Astrocyte (in vitro differentiated cells and primary cell): ENCODE data around the gene RHNO1. TPM values are rescaled to one million over a fixed set of nuclear protein-coding genes. Genes with fewer than 3 reads are reported as not detected.

ENCODE experiments used
- DNase-seq: peaks from one replicate; pipeline ENCODE4 v3.0.0-alpha.2; 2010; ENCODE audit warnings: low read depth
- FAIRE-seq: peaks from 2 replicates; lab custom pipeline; 2011; peaks lifted over from hg19 to GRCh38; lab: Jason Lieb, UNC
- H2AFZ ChIP-seq: 2 replicates; pipeline ENCODE4 v1.6.0; 2012; ENCODE audit warnings: low read depth, low read length, inconsistent platforms
- H3K27ac ChIP-seq: 2 replicates; pipeline ENCODE4 v1.5.1; 2011; ENCODE audit warnings: low read depth, low read length, inconsistent platforms
- H3K27me3 ChIP-seq: 2 replicates; pipeline ENCODE4 v1.6.0; 2011; ENCODE audit warnings: low read length, inconsistent platforms; ENCODE audit not compliant: insufficient read depth
- H3K36me3 ChIP-seq: 2 replicates; pipeline ENCODE4 v1.5.1; 2011; ENCODE audit warnings: low read length, inconsistent platforms; ENCODE audit not compliant: insufficient read depth
- H3K4me1 ChIP-seq: 2 replicates; pipeline ENCODE4 v1.5.1; 2011; ENCODE audit warnings: low read length, inconsistent platforms; ENCODE audit not compliant: insufficient read depth
- H3K4me2 ChIP-seq: 2 replicates; pipeline ENCODE4 v1.6.0; 2012; ENCODE audit warnings: low read length, inconsistent platforms
- H3K4me3 ChIP-seq: 2 replicates; pipeline ENCODE4 v1.5.1; 2011; ENCODE audit warnings: low read depth, mild to moderate bottlenecking, low read length, inconsistent platforms; ENCODE audit not compliant: insufficient read depth
- H3K79me2 ChIP-seq: 2 replicates; pipeline ENCODE4 v1.6.0; 2012; ENCODE audit warnings: mild to moderate bottlenecking, low read length, inconsistent platforms; ENCODE audit not compliant: insufficient read depth
- H3K9ac ChIP-seq: 2 replicates; pipeline ENCODE4 v1.6.0; 2012; ENCODE audit warnings: mild to moderate bottlenecking, low read length, inconsistent platforms
- H3K9me3 ChIP-seq: 2 replicates; pipeline ENCODE4 v1.5.1; 2012; ENCODE audit warnings: low read depth, mild to moderate bottlenecking, low read length, inconsistent platforms; ENCODE audit not compliant: insufficient read depth
- H4K20me1 ChIP-seq: 2 replicates; pipeline ENCODE4 v1.6.0; 2012; ENCODE audit warnings: low read length, inconsistent platforms; ENCODE audit not compliant: insufficient read depth
- H3K27ac Mint-ChIP-seq: one replicate; pipeline ENCODE4 v1.8.0; 2021; ENCODE audit warnings: mild to moderate bottlenecking, mixed read lengths; ENCODE audit not compliant: unreplicated experiment
- H3K27me3 Mint-ChIP-seq: one replicate; pipeline ENCODE4 v1.8.0; 2021; ENCODE audit warnings: low read depth, mixed read lengths; ENCODE audit not compliant: unreplicated experiment
- H3K36me3 Mint-ChIP-seq: one replicate; pipeline ENCODE4 v1.8.0; 2021; ENCODE audit warnings: low read depth, mixed read lengths; ENCODE audit not compliant: unreplicated experiment
- H3K4me1 Mint-ChIP-seq: one replicate; pipeline ENCODE4 v1.8.0; 2021; ENCODE audit warnings: low read depth, mixed read lengths; ENCODE audit not compliant: unreplicated experiment
- H3K4me3 Mint-ChIP-seq: one replicate; pipeline ENCODE4 v1.8.0; 2021; ENCODE audit warnings: mild to moderate bottlenecking, moderate library complexity, mixed read lengths; ENCODE audit not compliant: unreplicated experiment
- H3K9me3 Mint-ChIP-seq: one replicate; pipeline ENCODE4 v1.8.0; 2021; ENCODE audit warnings: mild to moderate bottlenecking, mixed read lengths; ENCODE audit not compliant: unreplicated experiment
- EZH2 ChIP-seq: IDR thresholded peaks from 2 replicates; pipeline ENCODE4 v1.6.1; 2012; ENCODE audit warnings: mild to moderate bottlenecking, low read length, inconsistent platforms; ENCODE audit not compliant: insufficient read depth
- total RNA-seq: library from RNA; stranded (reverse); gene quantifications from 2 replicates; pipeline ENCODE4 v1.2.1, GENCODE V29; 2021
- TF ChIP-seq, protein P1 (sequence below): IDR thresholded peaks from 2 replicates; pipeline ENCODE4 v1.5.1; 2011; ENCODE audit warnings: low read depth, mild to moderate bottlenecking, inconsistent platforms, low read length, moderate library complexity; ENCODE audit not compliant: insufficient read depth

The RHNO1 gene
- total RNA-seq, 1 donor from 2014 or later: 15.0 TPM

DNA sequence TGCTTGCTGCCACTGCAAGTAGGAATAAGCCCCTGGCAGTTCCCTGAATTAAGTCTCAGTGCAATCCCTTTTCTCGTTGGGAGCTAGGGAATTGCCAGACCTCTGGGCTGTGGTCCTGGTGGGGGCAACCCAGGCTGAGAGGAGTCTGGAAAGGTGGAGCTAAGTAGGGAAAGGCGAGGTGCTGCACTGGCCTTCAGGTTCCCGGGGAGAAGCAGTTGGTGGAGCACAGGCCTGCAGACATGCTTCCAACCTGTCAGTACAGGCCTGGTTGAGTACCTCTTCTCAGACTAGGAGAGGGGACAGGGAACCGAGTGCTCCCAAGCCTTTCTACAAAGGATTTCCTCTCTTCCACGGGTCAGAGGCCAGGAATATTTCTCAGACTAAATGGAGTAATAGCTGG, 43.7 kb upstream of the RHNO1 start:
- H3K27ac ChIP-seq: no peak overlapping the region
- DNase-seq: no peak
- peak overlapping the region; percentile 71 for H3K4me2 ChIP-seq
- Mint-ChIP-seq H3K4me1 (peaks cover 12% of the 10 kb centered on the region), H3K27ac (no peak overlapping the region), H3K27me3 (no peaks in the 10 kb centered on the region), H3K36me3 (peaks cover 11% of the 10 kb centered on the region), H3K4me3 (no peak overlapping the region), H3K9me3 (peaks cover 1% of the 10 kb centered on the region)
- no peak overlapping the region for H2AFZ ChIP-seq
- H3K4me1 ChIP-seq: peaks cover 19% of the 10 kb centered on the region
- no peaks in the 10 kb centered on the region for H4K20me1 ChIP-seq
- no peak overlapping the region for H3K4me3 ChIP-seq
- H3K9me3 ChIP-seq: no peaks in the 10 kb centered on the region
- peaks cover 5% of the 10 kb centered on the region for H3K36me3 ChIP-seq
- FAIRE-seq: no peak
- no peaks in the 10 kb centered on the region for H3K27me3 ChIP-seq
- TF ChIP-seq, protein P1, sequence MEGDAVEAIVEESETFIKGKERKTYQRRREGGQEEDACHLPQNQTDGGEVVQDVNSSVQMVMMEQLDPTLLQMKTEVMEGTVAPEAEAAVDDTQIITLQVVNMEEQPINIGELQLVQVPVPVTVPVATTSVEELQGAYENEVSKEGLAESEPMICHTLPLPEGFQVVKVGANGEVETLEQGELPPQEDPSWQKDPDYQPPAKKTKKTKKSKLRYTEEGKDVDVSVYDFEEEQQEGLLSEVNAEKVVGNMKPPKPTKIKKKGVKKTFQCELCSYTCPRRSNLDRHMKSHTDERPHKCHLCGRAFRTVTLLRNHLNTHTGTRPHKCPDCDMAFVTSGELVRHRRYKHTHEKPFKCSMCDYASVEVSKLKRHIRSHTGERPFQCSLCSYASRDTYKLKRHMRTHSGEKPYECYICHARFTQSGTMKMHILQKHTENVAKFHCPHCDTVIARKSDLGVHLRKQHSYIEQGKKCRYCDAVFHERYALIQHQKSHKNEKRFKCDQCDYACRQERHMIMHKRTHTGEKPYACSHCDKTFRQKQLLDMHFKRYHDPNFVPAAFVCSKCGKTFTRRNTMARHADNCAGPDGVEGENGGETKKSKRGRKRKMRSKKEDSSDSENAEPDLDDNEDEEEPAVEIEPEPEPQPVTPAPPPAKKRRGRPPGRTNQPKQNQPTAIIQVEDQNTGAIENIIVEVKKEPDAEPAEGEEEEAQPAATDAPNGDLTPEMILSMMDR: no peak
- TF ChIP-seq EZH2: no peak
- no peaks in the 10 kb centered on the region for H3K79me2 ChIP-seq
- no peak overlapping the region for H3K9ac ChIP-seq

DNA sequence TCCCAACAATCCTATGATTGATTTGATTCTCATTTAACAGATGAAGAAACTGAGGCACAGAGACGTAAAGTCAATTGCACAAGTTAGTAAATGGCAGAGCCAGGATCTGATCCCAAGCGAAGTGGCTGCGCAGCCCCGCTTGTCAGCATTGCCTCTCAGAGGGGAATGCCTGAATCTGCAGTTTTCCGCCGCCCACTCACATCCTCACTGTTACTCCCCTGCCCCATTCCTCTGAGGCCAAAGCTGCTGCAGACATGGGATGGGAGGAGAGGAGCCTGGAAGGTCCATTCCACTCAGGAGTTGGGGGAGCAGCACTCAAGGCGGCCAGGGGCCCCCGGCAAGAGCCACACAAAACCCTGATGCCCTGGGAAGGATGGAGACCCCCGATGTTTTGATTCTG, 43.2 kb upstream of the RHNO1 start:
- Mint-ChIP-seq H3K4me1 (peaks cover 12% of the 10 kb centered on the region), H3K9me3 (peaks cover 1% of the 10 kb centered on the region), H3K27ac (no peak overlapping the region), H3K4me3 (no peak overlapping the region), H3K27me3 (no peaks in the 10 kb centered on the region), H3K36me3 (peaks cover 9% of the 10 kb centered on the region)
- FAIRE-seq: no peak
- no peak for DNase-seq
- no peaks in the 10 kb centered on the region for H3K9me3 ChIP-seq
- H3K4me3 ChIP-seq: no peak overlapping the region
- H3K79me2 ChIP-seq: no peaks in the 10 kb centered on the region
- H3K4me2 ChIP-seq: peak overlapping the region; percentile 71
- H4K20me1 ChIP-seq: no peaks in the 10 kb centered on the region
- no peak overlapping the region for H3K27ac ChIP-seq
- H3K36me3 ChIP-seq: peaks cover 4% of the 10 kb centered on the region
- TF ChIP-seq, protein P1: no peak
- no peak for TF ChIP-seq EZH2
- no peak overlapping the region for H2AFZ ChIP-seq
- H3K4me1 ChIP-seq: peaks cover 19% of the 10 kb centered on the region
- H3K9ac ChIP-seq: no peak overlapping the region
- no peaks in the 10 kb centered on the region for H3K27me3 ChIP-seq

DNA sequence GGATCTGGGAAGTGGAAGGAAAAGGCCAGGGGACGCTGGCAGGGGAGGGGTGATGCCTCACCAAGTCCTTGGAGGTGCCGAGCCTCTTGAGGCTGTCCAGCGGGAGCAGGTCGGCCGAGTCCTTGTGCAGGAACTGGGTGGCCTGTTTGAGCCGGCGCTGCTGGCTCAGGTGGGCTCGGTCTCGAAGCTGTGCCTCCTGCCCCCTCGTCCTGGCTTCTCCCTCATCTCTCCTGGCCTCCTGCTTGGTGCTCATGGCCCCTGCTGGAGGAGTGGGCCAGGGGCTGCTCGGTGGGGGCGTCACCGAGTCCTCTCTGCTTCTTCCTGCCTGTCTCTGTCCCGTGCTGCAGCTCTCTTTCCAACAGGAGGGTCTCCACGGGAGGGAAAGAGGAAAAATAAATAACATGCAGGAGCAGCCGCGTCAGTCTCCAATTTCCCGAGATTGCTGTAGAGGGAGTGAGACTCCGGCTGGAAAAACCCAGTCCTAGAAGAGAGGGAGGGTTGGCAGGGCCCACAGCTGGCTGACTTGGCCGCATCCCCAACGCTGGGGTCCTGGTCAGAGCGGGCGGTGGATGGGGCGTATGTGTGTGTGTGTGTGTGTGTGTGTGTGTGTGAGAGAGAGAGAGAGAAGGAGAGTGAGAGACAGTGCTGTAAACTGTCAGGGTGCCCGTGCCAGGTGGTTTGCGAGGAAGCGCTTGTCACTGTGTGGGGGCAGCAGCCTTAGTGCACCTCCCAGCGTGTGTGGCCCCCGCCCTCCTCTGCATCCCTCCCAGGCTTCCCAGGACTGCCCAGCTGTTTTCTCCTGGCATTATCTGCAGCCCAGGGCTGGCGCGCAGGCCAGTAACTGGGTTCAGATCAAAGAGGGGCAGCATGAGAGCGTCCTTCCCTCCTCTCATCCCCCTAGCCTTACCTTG, 42.2 kb upstream of the RHNO1 start, which contains the start of gene NRIP2:
Gene NRIP2 (minus strand): TSS at position 455 of the 911 bp plus-strand sequence. CDS start 52 bp downstream, at position 403.
- H3K4me3 Mint-ChIP-seq: no peak within 1 kb of the TSS
- peaks cover 1% of the 10 kb centered on the region for H3K9me3 Mint-ChIP-seq
- H3K27me3 ChIP-seq: no peaks in the 10 kb centered on the region
- peak within 1 kb of the TSS; percentile 85 for H3K27ac Mint-ChIP-seq
- H3K36me3 Mint-ChIP-seq: peaks cover 11% of the 10 kb centered on the region
- H3K4me3 ChIP-seq: no peak within 1 kb of the TSS
- H3K9ac ChIP-seq: peak within 1 kb of the TSS; percentile 27
- DNase-seq (peak; percentile 44), FAIRE-seq (no peak)
- H3K9me3 ChIP-seq: no peaks in the 10 kb centered on the region
- no peaks in the 10 kb centered on the region for H3K79me2 ChIP-seq
- H3K4me2 ChIP-seq: peak within 1 kb of the TSS; percentile 71
- H2AFZ ChIP-seq: no peak within 1 kb of the TSS
- TF ChIP-seq EZH2: no peak
- TF ChIP-seq, protein P1: no peak
- H3K4me1 Mint-ChIP-seq: peaks cover 14% of the 10 kb centered on the region
- no peak within 1 kb of the TSS for H3K27ac ChIP-seq
- H3K27me3 Mint-ChIP-seq: no peaks in the 10 kb centered on the region
- no peaks in the 10 kb centered on the region for H4K20me1 ChIP-seq
- no peaks in the 10 kb centered on the region for H3K36me3 ChIP-seq
- H3K4me1 ChIP-seq: peaks cover 19% of the 10 kb centered on the region
